Measurements from ENCODE around the gene DENND4A.

- no peak for TF ChIP-seq HSF4 (CRISPR knock-in tag; IDR thresholded peaks at IDR 0.05; ENCODE audit: borderline replicate concordance)
- no peak for TF ChIP-seq HDAC2 (IDR thresholded peaks at IDR 0.05)
Observed at GRCh38 chr15:65761210-65761926, 30.7 kb downstream of the DENND4A start.
